GM21619 (cell line): ENCODE measurements around the gene HENMT1.
"Not testable (repeated sequence)": the region's sequence is repeated elsewhere in the genome, so short reads cannot be mapped to it uniquely, and the experiment has no call there.

ENCODE experiments used
- ATAC-seq: cut with Tn5 transposase; IDR thresholded peaks from one replicate; pipeline ENCODE4 v1.9.1; 2021; ENCODE audit not compliant: unreplicated experiment

Gene HENMT1

DNA sequence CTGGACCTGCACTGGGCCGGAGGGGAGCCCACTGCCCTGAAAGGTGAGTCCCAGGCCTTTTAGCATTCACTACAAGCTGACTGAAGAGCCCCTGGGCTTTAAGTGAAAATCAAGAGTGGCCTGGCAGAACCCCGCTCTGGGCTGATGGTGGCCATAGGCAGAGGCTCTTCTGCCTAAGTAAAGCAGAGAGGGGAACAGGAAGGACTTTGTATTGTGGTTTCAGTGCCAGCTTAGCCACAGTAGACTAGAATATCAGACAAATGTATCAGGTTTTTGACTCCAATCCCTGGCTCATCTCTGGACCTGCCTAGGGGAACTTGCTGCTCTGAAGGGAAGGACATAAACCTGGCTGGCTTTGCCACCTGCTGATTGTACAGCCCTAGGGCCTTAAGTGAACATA, 10.2 kb upstream of the HENMT1 start:
- no peak for ATAC-seq

DNA sequence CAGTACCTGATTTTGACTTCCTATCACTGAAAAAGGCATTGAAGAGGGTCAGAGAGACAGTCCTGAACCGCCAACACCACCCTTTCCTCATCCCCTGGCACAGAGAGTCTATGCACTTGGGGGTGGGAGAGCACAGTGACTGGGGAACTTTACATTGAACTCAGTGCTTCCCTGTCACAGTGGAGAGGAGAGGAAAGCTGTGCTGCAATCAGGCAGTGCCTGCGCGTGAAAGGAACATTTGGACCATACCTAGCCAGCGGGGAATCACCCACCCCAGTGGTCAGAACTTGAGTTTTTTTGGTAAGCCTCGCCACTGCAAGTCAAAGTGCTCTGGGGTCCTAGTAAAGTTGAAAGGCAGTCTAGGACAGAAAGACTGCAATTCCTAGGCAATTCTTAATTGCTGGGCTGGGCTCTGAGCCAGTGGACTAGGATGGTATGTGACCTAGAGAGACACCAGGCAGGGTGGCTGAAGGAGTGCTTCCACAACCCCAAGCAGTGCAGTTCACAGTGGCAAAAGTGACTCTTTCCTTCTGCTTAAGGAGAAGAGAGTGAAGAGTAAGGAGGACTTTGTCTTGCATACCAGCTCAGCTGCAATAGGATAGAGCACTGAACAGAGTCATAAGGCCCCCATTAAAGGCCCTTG, 9.4 kb upstream of the HENMT1 start:
- ATAC-seq: no peak

DNA sequence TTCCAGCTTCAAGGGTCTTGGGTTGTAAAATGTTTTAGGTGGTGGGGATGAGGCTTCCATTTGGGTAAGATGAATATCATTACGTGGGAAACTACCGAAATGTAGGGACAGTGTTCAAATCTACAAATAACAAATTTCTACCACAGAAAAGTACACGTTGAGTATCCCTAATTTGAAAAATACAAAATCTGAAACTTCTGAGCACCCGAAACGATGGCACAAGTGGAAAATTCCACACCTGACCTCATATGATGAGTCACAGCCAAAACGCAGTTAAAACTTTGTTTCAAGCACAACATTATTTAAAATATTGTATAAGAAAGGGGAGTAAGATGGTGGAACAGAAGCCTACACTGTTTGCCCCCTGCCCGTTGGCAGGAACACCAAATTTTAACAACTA, 8.8 kb upstream of the HENMT1 start:
- ATAC-seq: no peak

DNA sequence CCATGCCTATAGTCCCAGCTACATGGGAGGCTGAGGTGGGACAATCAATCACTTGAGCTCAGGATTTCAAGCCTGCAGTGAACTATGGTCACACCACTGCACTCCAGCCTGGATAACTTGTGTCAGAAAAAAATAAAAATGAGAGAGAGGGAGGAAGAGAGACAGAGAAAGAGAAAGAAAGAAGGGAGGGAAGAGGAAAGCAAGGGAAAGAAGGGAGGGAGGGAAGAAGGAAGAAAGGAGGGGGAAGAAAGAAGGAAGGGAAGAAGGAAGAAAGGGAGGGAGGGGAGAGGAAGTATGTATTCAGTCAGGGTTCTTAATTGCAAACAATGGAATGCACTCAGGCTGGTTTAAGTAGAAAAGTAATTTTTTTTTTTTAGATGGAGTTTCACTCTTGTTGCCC, 7.9 kb upstream of the HENMT1 start:
- ATAC-seq: no peak

DNA sequence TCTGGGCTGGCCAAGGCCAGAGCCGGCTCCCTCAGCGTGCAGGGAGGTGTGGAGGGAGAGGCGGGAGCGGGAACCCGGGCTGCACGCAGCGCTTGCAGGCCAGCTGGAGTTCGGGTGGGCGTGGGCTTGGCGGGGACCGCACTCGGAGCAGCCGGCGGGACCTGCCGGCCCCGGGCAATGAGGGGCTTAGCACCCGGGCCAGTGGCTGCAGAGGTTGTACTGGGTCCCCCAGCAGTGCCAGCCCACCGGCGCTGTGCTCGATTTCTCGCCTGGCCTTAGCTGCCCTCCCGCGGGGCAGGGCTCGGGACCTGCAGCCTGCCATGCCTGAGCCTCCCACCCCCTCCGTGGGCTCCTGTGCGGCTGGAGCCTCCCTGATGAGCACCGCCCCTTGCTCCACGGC, 6.5 kb upstream of the HENMT1 start:
- ATAC-seq: not testable (repeated sequence)

DNA sequence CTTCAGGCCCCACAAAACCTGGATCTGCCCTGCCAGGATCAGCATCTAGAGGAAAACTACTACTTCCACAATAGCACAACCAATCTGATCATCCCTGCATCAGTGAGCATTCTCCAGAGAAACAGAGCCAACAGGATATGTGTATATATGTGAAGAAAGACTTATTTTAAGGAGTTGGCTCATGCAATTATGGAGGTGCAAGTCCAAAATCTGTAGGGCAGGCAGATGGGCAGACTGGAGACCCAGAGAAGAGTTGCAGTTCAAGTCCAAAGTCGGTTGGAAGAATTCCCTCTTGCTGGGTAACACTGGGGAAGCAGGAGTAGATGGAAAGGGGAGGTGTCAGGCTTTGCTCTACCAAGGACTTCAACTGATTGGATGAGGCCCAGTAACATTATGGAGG, 4.9 kb upstream of the HENMT1 start:
- ATAC-seq: no peak

DNA sequence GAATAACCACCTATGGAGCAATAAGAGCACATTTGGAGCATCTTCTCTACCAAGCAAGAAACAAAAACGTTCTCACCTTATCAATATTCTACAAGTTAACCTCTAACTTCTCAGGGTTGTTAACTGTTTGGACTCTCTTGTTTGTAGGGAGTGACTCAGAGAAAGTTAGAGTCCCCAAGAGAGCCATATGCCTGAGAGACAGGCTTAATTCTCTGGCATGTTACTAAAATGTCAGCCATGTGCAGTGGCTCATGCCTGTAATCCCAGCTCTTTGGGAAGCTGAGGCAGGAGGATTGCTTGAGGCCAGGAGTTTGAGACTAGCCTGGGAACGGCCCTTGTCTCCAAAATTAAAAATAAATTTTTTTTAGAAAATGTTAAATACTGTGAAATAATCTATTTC, 4.2 kb upstream of the HENMT1 start:
- ATAC-seq: no peak

DNA sequence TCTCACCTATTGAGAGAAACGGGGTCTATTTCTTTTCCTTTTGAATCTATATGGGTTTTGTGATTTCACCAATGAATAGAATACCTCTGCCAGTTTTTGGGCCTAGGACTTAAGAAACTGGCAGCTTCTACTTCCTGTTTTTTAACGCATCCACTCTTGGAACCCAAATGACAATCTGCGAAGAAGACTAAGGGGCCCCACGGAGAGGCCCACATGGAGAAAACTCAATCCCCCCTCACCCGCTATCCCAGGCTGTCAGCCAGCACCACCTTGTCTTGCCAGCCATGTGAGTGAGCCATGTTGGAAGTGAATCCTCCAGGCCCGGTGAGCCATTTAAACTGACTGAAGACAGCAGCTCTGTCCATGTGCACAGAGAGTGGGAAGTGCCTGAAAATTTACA, 3.6 kb upstream of the HENMT1 start:
- ATAC-seq: no peak

DNA sequence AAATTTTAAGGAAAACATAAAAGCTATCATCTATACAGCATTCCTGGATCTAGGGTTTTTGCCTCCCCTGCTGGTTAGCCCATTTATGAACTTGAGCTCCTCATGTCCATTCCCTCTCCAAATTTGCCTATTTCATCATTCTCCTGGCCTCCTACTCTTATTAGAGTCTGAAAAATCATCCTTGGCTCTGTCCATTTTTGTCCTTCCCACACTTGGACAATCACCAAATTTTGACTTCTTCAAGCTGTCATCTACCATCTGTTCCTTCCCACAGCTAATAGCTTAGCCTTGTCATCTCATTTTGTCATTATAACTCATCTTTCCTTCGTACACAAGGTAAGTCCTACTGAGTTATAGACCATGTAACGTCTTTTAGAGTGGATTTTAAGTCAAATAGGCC, 2.2 kb upstream of the HENMT1 start:
- no peak for ATAC-seq

DNA sequence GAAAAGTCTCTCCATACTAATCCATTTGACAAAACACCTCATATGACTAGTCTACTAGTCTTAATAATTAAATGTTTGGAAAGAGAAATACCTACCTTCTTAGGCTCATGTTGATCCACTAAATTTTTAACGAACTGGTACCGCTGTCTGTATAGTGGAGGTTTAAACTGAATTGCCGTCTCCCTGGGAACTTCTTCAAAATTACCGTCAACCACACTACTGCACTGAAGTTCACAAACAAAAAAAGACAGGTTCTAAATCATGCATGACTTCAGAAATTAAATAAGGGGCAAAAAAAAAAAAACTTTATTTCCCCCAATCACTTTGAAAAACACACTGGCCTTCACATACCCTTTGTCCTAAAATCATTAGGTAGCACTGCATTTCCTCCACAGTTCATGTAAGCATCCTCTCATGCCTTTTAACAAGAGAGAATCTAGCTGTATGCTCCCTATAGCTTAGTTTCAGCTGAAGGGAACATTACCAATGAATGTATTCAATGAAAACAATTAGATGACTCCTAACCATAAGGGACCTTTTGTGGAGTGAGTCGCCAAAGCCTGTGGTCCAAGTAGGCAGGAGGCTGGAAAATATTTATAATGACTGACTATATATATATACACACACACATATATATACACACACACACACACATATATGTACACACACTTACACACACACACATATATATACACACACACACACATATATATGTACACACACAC, 3.4 kb downstream of the HENMT1 start:
- ATAC-seq: no peak

DNA sequence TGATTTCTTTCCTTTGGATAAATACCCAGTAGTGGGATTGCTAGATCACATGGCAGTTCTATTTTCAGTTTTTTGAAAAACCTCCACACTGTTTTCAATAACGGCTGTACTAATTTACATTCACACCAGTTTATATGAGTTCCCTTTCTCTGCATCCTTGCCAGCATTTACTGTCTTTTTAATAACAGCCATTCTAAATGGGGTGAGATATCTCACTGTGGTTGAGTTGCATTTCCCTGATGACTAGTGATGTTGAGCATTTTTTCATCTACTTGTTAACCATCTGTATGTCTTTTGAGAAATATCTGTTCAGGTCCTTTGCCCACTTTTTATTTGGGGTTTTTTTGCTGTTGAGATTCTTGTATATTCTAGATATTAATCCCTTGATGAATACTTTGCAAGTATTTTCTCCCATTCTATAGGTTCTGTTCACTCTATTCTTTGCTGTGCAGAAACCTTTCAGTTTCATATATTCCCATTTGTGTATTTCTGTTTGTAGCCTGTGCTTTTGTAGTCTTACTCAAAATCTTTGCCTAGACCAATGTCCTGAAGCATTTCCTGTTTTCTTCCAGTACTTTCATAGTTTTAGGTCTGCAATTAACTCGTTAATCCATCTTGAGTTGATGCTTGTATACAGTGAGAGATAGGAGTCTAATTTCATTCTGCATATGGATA, 7.3 kb downstream of the HENMT1 start:
- no peak for ATAC-seq

DNA sequence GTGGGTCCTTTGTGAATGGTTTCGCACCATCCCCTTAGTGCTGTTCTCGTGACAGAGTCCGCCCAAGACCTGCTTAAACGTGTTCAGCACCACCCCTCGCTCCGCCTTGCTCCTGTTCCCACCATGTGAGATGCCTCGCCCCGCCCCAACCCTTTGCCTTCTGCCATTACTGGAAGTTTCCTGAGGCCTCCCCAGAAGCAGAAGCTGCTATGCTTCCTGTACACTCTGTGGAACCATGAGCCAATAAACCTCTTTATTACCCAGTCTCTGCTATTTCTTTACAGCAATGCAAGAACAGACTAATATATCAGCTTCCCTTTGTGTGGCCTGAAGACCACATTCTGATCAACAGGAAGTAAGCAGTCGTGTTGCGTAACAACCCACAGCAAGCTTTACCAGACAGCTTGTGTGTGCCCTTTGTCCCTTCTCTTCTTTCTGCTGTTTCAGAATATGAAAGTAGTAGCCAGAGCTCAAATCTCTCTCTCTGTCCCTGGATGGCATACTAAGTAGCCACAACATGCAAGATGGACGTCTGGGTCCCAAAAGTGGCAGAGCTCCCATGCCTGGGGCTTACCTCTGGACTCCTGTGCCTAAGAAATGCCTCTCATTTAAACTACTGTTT, 14.1 kb downstream of the HENMT1 start:
- ATAC-seq: peak; percentile 68

DNA sequence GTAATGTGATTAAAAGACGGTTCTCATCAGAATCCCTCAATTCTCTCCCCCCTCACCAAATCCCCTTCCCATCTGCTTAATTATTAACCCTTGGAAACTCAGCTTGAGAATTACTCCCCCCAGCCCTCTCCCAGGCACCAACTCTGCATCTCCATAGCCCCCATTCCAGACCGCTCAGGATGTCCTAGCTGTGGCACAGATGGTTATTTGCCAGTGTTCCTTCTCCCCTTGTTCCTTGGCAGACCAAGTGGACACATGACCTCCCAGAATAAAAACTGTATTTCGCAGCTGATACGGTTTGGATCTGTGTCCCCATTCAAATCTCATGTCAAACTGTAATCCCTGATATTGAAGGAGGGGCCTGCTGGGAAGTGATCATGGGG, 14.6 kb downstream of the HENMT1 start:
- ATAC-seq: no peak

DNA sequence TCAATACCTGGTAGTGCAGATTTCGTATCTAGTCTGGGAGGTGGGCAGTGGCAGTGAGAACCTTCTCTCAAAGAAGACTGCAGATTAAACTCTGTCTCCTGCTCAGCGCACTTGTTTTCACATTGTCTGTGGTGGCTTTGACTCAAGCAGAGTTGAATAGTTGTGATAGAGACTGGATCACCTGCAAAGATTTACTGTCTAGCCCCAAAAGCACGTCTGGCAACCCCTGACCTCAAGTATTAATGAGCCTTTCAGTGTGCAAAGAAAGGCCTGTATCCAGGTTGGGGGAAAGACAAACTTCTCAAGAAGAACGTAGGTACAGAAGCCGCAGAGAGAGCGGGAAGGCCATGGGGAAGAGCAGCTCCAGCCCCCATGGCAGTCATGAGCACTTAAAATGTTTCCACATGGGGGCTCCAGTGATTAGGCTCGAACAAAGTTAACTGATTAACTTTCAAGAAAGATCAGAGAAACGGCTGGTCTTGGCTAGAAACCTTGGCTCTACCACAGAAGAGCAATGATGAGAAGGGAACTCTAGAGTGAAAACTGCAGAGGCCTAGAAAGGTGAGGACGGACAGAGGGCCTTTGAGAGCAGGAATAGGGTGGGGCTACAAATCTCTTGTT, 15.2 kb downstream of the HENMT1 start:
- no peak for ATAC-seq

DNA sequence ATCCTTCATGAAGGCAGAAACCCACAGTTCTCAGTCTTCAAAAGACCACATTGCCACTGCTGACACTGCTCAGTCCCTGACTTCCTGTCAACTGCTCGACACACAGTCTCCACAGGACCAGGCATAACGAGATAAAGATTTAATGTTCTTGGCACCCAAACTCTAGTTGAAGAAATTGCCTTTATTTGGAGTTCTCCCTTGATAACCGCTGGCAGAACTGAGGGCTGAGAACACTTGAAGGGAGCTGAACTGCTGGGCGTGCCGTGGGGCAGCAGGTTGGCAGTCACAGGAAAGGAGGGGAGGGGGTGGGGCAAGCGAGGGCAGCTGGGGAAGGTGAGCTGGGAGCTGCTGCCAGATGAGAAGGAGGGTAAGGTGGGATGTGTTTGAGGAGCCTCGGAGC, 15.9 kb downstream of the HENMT1 start:
- no peak for ATAC-seq

DNA sequence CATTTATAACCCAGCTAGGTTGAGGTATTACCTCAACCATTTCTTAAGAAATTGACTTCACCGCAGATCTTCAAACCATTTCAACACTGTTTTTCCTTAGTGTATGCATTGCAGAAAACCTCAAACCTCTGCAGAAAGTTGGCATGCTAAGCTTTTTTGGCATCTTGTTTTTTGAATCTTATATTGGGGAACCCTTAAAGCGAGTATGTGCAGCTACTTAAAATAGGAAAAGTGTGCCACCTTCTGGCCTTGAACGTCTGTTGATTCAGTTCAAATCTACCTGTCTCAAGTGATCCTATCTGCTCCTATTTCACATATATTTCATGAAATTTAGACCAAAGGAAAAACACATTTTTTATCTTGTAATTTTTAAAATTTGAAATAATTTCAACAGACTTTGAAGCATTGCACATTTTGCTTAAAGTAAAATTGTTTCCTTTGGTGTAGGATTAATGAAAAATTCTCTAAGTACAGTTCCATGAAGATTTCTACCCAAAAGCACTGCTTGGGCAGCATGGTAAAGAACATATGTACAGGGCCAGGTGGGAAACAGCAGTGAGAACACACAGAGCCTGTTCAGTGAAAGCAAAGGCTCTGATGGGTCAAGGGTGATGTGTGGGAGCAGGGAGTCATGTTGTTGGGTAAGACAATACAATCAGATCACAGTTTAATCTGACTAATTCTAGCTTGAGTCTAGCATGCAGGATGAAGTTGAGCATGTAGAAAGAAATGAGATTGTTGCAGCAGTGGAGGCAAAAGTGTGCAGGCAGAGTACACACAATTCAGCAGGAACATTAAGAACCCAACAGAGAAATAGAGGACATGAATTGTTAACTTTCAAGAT, 17.2 kb downstream of the HENMT1 start:
- no peak for ATAC-seq

DNA sequence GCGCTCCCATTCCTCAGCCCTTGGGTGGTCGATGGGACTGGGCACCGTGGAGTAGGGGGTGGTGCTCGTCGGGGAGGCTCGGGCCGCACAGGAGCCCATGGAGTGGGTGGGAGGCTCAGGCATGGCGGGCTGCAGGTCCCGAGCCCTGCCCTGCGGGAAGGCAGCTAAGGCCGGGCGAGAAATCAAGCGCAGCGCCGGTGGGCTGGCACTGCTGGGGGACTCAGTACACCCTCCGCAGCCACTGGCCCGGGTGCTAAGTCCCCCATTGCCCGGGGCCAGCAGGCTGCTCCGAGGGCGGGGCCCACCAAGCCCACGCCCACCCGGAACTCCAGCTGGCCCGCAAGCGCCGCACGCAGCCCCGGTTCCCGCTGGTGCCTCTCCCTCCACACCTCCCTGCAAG, 20.0 kb downstream of the HENMT1 start:
- not testable (repeated sequence) for ATAC-seq

DNA sequence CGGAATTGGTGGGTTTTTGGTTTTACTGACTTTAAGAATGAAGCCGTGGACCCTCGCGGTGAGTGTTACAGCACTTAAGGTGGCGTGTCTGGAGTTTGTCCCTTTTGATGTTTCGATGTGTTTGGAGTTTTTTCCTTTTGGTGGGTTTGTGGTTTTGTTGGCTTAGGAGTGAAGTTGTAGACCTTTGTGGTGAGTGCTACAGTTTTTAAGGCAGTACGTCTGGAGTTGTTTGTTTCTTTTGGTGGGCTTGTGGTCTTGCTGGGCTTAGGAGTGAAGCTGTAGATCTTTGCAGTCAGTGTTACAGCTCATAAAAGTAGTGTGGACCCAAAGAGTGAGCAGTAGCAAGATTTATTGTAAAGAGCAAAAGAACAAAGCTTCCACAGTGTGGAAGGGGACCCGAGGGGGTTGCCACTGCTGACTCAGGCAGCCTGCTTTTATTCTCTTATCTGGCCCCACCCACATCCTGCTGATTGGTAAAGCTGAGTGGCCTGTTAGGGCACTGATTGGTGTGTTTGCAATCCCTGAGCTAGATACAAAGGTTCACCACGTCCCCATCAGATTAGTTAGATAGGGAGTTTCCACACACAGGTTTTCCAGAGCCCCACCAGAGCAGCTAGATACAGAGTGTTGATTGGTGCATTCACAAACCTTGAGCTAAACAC, 20.9 kb downstream of the HENMT1 start:
- ATAC-seq: no peak

DNA sequence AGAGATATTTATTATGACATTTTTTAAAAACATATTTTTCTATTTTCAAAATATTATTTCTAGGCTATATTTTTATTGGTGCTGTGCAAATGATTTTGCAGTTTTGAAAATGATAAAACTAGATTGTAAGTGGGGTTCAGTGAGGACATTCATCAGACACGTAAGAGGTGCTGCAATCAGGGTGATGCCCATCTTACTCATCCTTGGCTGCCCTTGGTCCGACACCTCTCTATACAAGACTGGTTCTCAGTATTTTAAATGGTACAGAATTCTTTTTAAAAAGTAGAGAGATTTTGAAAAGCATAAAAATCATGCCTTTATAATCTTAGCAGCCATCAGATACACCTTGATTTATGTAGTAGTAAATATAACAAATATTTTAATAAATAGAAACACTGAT, 24.0 kb downstream of the HENMT1 start:
- ATAC-seq: no peak

DNA sequence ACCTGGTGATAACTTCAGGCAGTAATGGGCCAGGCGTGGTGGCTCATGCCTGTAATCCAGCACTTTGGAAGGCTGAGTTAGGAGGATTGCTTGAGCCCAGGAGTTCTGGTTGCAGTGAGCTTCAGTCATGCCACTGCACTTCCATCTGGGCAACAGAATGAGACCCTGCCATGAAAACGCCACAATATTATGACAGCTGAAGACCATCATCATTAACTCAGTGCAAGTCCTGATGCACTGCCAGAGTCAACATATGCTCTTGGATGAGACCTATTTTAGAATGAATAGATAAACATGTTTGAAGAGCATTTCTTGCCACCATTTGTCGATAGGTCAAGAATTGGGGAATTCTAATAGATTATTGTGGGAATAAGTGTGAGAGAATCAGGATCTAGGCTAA, 26.4 kb downstream of the HENMT1 start:
- ATAC-seq: no peak
